T-cell (primary cell): ENCODE measurements around the gene JTB. TPM values are rescaled to one million over a fixed set of nuclear protein-coding genes. Genes with fewer than 3 reads are reported as not detected.
A peak's percentile ranks its signal among the peaks of the same experiment; 100 is the strongest.

Experiments
- ATAC-seq, 4 experiments: fragments of 200-7000 bp in 3 of 4; fragments of 150-1000 bp in 1 of 4; cut with Tn5 transposase; replicated peaks in 1 of 4; 1 replicate in 3 of 4; 2 replicates in 1 of 4; pipeline ENCODE4 v1.10.0; 2021; ENCODE audit warnings: moderate library complexity in 3 of 4, mild to moderate bottlenecking in 2 of 4, moderate number of reproducible peaks in 1 of 4
- CTCF ChIA-PET, 2 donors: fragments of 300-600 bp; sonication (Branson Sonifier 250); formaldehyde crosslinking; loops; one replicate each; lab custom pipeline; 2022; ENCODE audit warnings: antibody characterized with exemption in 2 of 2; lab: Charles Lee
- POLR2A ChIA-PET, 2 donors: fragments of 300-600 bp; sonication (Branson Sonifier 250); formaldehyde crosslinking; loops; one replicate each; lab custom pipeline; 2022; ENCODE audit warnings: antibody characterized with exemption in 2 of 2; lab: Charles Lee
- DNase-seq, 35 experiments: peaks; one replicate each; pipeline versions ENCODE4 v3.0.0 to v3.0.0-alpha.2; 2013 to 2023
- H3K27ac ChIP-seq: one replicate; pipeline ENCODE4 v1.5.1; 2013; ENCODE audit warnings: low read length
- H3K27me3 ChIP-seq, 2 experiments: replicated peaks in 1 of 2; 1 replicate in 1 of 2; 2 replicates in 1 of 2; pipeline versions ENCODE4 v1.6.1 to v1.7.0; 2013; ENCODE audit warnings: low read length in 1 of 2, mixed read lengths in 1 of 2; ENCODE audit not compliant: control insufficient read depth in 2 of 2, insufficient read depth in 2 of 2; ENCODE audit errors: extremely low read depth in 1 of 2
- H3K36me3 ChIP-seq, 2 donors: 1 replicate in 1 of 2; 2 replicates in 1 of 2; pipeline versions ENCODE4 v1.6.1 to v1.7.0; 2013; ENCODE audit warnings: low read length in 1 of 2; ENCODE audit not compliant: control insufficient read depth in 2 of 2, insufficient read depth in 1 of 2; ENCODE audit errors: extremely low read depth in 1 of 2
- H3K4me1 ChIP-seq, 2 experiments: 1 replicate in 1 of 2; 2 replicates in 1 of 2; pipeline versions ENCODE4 v1.6.1 to v1.7.0; 2013; ENCODE audit warnings: low read length in 2 of 2, mixed read lengths in 1 of 2; ENCODE audit not compliant: insufficient read depth in 2 of 2, control insufficient read depth in 1 of 2; ENCODE audit errors: extremely low read depth in 1 of 2
- H3K4me3 ChIP-seq, 2 donors: 1 replicate in 1 of 2; 2 replicates in 1 of 2; pipeline versions ENCODE4 v1.5.1 to v1.7.0; 2013; ENCODE audit warnings: mild to moderate bottlenecking in 2 of 2, low read length in 1 of 2, moderate library complexity in 1 of 2; ENCODE audit not compliant: control insufficient read depth in 1 of 2; ENCODE audit errors: extremely low read depth in 1 of 2
- H3K9me3 ChIP-seq: 2 replicates; pipeline ENCODE4 v1.7.0; 2013
- H3K27ac Mint-ChIP-seq, 2 donors: one replicate each; pipeline ENCODE4 v1.8.0; 2020 to 2021; ENCODE audit warnings: mild to moderate bottlenecking in 2 of 2, mixed read lengths in 2 of 2
- H3K27me3 Mint-ChIP-seq, 2 donors: one replicate each; pipeline ENCODE4 v1.8.0; 2021 to 2022; ENCODE audit warnings: mixed read lengths in 2 of 2
- H3K36me3 Mint-ChIP-seq: one replicate; pipeline ENCODE4 v1.8.0; 2021; ENCODE audit warnings: mixed read lengths
- H3K4me1 Mint-ChIP-seq, 3 donors: one replicate each; pipeline ENCODE4 v1.8.0; 2020 to 2022; ENCODE audit warnings: mixed read lengths in 3 of 3, mild to moderate bottlenecking in 1 of 3
- H3K4me3 Mint-ChIP-seq, 3 donors: one replicate each; pipeline ENCODE4 v1.8.0; 2020 to 2022; ENCODE audit warnings: mild to moderate bottlenecking in 3 of 3, mixed read lengths in 3 of 3, moderate library complexity in 3 of 3
- H3K9me3 Mint-ChIP-seq, 3 donors: one replicate each; pipeline ENCODE4 v1.8.0; 2020 to 2022; ENCODE audit warnings: mixed read lengths in 3 of 3
- WGBS: methylation state at CpG from one replicate; pipeline ENCODE4 v1.1.5; 2013; ENCODE audit warnings: missing lambda C conversion rate; ENCODE audit not compliant: insufficient coverage; 5-methylcytosine and 5-hydroxymethylcytosine counted together
- total RNA-seq, 35 experiments: library from RNA in 6 of 35; stranded (reverse) in 6 of 35; fragments of 120-200 nt in 1 of 35; gene quantifications; one replicate each; pipeline versions ENCODE4 v1.2.1 to v1.2.4 and lab custom pipeline; 2013 to 2026

JTB gene
- total RNA-seq, 5 donors from 2014 or later (not counting 1 experiment from before 2014, with no cell fraction given) = 90.4 to 137 (median 129) TPM

DNA sequence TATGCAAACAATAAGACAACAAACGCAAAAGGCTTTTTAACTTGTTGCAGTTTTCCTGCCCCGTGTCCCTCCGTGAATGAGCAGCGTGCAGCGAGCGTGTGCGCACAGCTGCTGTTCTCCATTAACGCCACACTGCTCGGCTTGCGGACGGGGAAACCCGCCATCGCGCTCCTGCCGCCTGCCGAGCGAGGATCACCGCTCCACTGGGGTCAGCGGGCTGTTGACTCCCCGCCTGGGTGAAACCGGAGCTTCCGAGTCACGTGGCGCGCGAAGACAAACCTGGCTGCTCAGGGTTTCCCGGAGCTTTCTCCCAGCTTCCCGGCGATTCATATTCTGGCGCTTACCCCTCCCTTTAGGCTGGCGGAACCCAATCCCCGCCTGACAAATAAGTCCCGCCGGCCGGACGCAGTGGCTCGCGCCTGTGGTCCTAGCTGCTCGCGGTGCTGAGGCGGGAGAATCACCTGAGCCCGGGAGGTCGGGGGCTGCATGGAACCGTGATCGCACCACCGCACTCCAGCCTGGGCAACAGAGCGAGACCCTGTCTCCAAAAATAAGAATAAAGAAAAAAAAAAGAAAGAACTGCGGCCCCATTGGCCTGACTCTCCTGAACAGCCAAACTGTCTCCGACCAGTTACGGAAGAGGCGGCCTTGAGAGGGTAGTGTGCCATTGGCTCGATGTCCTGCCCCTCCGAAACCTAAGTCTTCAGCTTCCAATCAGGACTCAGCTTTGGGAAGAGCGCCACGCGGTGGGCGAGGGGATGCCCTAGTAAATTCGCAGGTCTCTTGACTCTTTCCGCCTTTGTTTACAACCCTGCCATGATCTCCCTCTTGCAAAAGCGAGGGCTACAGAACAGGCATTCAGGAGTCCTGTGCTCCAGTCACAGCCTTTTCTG lies 10.1 kb downstream of the JTB start, which contains the start of gene CREB3L4:
TSS of gene CREB3L4 (plus strand) at position 796 of the 893 bp plus-strand sequence. CDS start 624 bp downstream, outside the sequence.
- under 1% methylated on average over 59 of the region's 60 CpGs for WGBS
- Histone ChIP-seq H3K4me3 (peak within 1 kb of the TSS; percentile 78 to 91), H3K36me3 (peaks cover 0 to 2% of the 10 kb centered on the region in 2 donors), H3K4me1 (peaks cover 20 to 53% of the 10 kb centered on the region in 2 experiments), H3K27me3 (no peaks in the 10 kb centered on the region), H3K27ac (peak within 1 kb of the TSS; percentile 82), H3K9me3 (no peaks in the 10 kb centered on the region)
- ATAC-seq = peak; percentile 85 to 87 (median 86)
- Mint-ChIP-seq H3K36me3 (no peaks in the 10 kb centered on the region), H3K27me3 (no peaks in the 10 kb centered on the region), H3K27ac (peak within 1 kb of the TSS; percentile 97 to 98), H3K9me3 (no peaks in the 10 kb centered on the region), H3K4me1 (peaks cover 48 to 67% (median 53%) of the 10 kb centered on the region in 3 donors), H3K4me3 (peak within 1 kb of the TSS; percentile 86 to 95 (median 92))
- ChIA-PET CTCF (interaction anchor here (0.5 to 3.8 kb wide), 7 partner anchors 9 to 24 kb away, joined by 3 to 23 read pairs (median 9); partner anchors contain the start of genes JTB (in 2 of the 2), CRTC2 (in 1 of the 2), DENND4B (in 1 of the 2) and RAB13 (in 1 of the 2)), POLR2A (interaction anchor here (0.5 to 2.2 kb wide), 9 partner anchors 10 to 322 kb away, joined by 3 to 8 read pairs (median 5); partner anchors contain the start of genes JTB (in 2 of the 2) and SLC27A3 (in 1 of the 2))
- DNase-seq = peak; percentile 69 to 94 (median 84)

DNA sequence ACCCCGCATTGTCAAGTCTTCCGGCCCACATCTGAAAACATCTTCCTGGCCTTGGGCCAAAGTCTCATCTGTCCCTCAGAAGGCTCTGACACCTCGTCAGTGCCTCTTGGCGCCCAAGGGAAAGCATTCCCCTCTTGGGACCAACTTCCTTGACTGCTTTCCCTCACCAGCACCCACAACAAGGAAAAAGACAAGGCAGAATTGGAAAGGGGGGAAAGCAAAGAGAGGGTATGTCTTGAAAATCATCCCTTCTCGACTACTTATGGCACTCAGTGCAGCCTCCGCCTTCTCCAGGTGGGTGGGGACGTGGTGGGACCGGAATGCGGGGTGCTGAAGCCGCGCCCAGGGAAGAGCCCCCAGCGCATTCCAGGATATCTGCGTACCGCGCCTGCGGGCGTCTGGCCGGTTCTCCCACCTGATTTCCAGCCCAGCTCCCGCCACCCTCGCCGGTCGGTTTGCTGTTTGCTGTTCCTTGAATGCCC lies 13.6 kb downstream of the JTB start:
- Histone ChIP-seq H3K27ac (peak overlapping the region; percentile 90), H3K9me3 (no peaks in the 10 kb centered on the region), H3K36me3 (peaks cover 0 to 7% of the 10 kb centered on the region in 2 donors), H3K4me1 (peaks cover 20 to 57% of the 10 kb centered on the region in 2 experiments), H3K27me3 (no peaks in the 10 kb centered on the region), H3K4me3 (peak overlapping the region; percentile 72 to 92)
- Mint-ChIP-seq H3K9me3 (no peaks in the 10 kb centered on the region), H3K27me3 (no peaks in the 10 kb centered on the region), H3K4me3 (peak overlapping the region; percentile 83 to 90 (median 87)), H3K27ac (peak overlapping the region; percentile 94), H3K4me1 (peaks cover 54 to 72% (median 56%) of the 10 kb centered on the region in 3 donors), H3K36me3 (no peaks in the 10 kb centered on the region)
- POLR2A ChIA-PET = interaction anchor here (0.6 to 1.0 kb wide), 5 partner anchors 13 to 1952 kb away, joined by 3 to 7 read pairs (median 3); no protein-coding TSS in a partner anchor
- ATAC-seq (peak in 2 of 4 experiments; percentile 0 to 7), DNase-seq (peak in 2 of 35 experiments; percentile 16 to 33)
- WGBS = 9% methylated on average over 16 of the region's 22 CpGs
- CTCF ChIA-PET = interaction anchor here in 1 of 2 donors (0.6 to 2.0 kb wide), 4 partner anchors 13 to 167 kb away, joined by 3 to 11 read pairs (median 5); partner anchors contain the start of genes DENND4B and JTB

DNA sequence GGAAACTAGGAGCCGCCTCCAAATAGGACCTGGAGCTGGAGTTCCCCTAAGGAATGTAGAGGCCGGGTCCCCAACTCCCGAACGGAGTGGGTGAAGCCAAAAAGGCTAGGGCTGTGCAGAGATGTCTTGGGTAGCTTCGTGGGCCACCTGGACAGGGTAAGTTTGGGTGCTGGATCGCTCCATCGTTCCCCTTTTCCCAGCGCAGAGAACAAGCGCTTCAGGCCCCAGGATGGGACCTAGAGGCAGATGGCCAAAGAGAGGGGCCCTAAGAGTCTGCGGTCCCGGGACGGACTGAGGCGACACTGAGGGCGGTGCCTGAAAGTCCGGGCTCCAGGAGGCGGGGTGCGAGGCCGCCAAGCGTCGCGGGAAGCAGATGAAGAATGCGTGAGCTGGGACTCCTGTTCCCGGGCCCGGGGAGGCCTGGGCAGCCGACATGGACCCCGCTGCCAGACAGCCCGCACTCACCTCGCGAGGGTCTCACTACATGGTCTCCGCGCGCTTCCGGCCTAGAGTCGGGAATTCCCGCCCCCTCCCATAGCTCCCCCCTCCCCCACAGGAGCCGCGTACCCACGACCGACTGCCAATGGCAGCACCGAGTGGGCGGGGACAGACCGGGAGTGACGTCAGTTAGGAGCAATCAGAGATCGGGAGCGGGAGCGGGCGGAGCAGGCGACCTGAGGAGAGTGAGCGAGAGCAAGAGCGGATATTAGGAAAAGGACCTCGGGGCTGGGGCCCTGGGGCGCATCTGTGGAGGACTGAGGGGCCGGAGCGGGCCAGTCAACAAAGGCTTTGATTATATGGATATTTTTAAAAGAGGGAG lies 14.2 kb downstream of the JTB start, which contains the start of gene SLC39A1:
TSS of gene SLC39A1 (minus strand) at position 508 of the 820 bp plus-strand sequence. CDS start 822 bp downstream, outside the sequence.
- no peaks in the 10 kb centered on the region for H3K27me3 ChIP-seq
- H3K27ac Mint-ChIP-seq = peak within 1 kb of the TSS; percentile 94
- 1% methylated on average over 48 of the region's 54 CpGs for WGBS
- peaks cover 0 to 7% of the 10 kb centered on the region in 2 donors for H3K36me3 ChIP-seq
- H3K4me1 Mint-ChIP-seq = peaks cover 57 to 71% (median 60%) of the 10 kb centered on the region in 3 donors
- H3K27ac ChIP-seq = peak within 1 kb of the TSS; percentile 90
- H3K4me1 ChIP-seq = peaks cover 20 to 57% of the 10 kb centered on the region in 2 experiments
- H3K9me3 Mint-ChIP-seq = no peaks in the 10 kb centered on the region
- H3K36me3 Mint-ChIP-seq = no peaks in the 10 kb centered on the region
- ChIA-PET CTCF (interaction anchor here in 1 of 2 donors (0.6 to 2.0 kb wide), 5 partner anchors 14 to 166 kb away, joined by 3 to 11 read pairs (median 3); partner anchors contain the start of genes DENND4B and JTB), POLR2A (interaction anchor here (0.5 to 0.6 kb wide), 4 partner anchors 14 to 1953 kb away, joined by 3 read pairs; no protein-coding TSS in a partner anchor)
- H3K4me3 Mint-ChIP-seq = peak within 1 kb of the TSS; percentile 83 to 90 (median 87)
- H3K9me3 ChIP-seq = no peaks in the 10 kb centered on the region
- ATAC-seq (peak; percentile 52 to 61 (median 53)), DNase-seq (peak; percentile 75 to 96 (median 88))
- no peaks in the 10 kb centered on the region for H3K27me3 Mint-ChIP-seq
- peak within 1 kb of the TSS; percentile 72 to 92 for H3K4me3 ChIP-seq

GRCh38 chr1:153962088-153963029 lies 15.1 kb downstream of the JTB start:
- Mint-ChIP-seq H3K4me1 (peaks cover 50 to 66% (median 57%) of the 10 kb centered on the region in 3 donors), H3K27ac (peak overlapping the region; percentile 94), H3K36me3 (no peaks in the 10 kb centered on the region), H3K4me3 (peak overlapping the region; percentile 83 to 90 (median 87)), H3K9me3 (no peaks in the 10 kb centered on the region), H3K27me3 (no peaks in the 10 kb centered on the region)
- H3K9me3 ChIP-seq = no peaks in the 10 kb centered on the region
- ChIA-PET CTCF (interaction anchor here in 1 of 2 donors (1.9 kb wide), 1 partner anchor 16 kb away, joined by 7 read pairs; the partner anchor contains the start of gene DENND4B), POLR2A (interaction anchor here in 1 of 2 donors (0.5 to 0.6 kb wide), 2 partner anchors 112 to 303 kb away, joined by 3 read pairs; no protein-coding TSS in a partner anchor)
- H3K4me1 ChIP-seq = peaks cover 21 to 52% of the 10 kb centered on the region in 2 experiments
- H3K27me3 ChIP-seq = no peaks in the 10 kb centered on the region
- 90% methylated on average over 5 of the region's 16 CpGs for WGBS
- H3K27ac ChIP-seq = peak overlapping the region; percentile 90
- ATAC-seq = no peak
- peak overlapping the region; percentile 72 to 92 for H3K4me3 ChIP-seq
- peaks cover 0 to 7% of the 10 kb centered on the region in 2 donors for H3K36me3 ChIP-seq
- no peak for DNase-seq

- no peaks in the 10 kb centered on the region for H3K9me3 Mint-ChIP-seq
- WGBS = no CpG with 5 or more reads among the region's 4 CpGs
- ATAC-seq (no peak), DNase-seq (no peak)
- peak overlapping the region in 2 of 3 donors; percentile 83 to 90 for H3K4me3 Mint-ChIP-seq
- H3K4me3 ChIP-seq = no peak overlapping the region
- H3K36me3 Mint-ChIP-seq = no peaks in the 10 kb centered on the region
- POLR2A ChIA-PET = no interaction called here
- no peak overlapping the region for H3K27ac ChIP-seq
- H3K4me1 ChIP-seq = peaks cover 30 to 59% of the 10 kb centered on the region in 2 experiments
- no peaks in the 10 kb centered on the region for H3K27me3 Mint-ChIP-seq
- H3K36me3 ChIP-seq = peaks cover 0 to 7% of the 10 kb centered on the region in 2 donors
- no peaks in the 10 kb centered on the region for H3K27me3 ChIP-seq
- H3K9me3 ChIP-seq = no peaks in the 10 kb centered on the region
- H3K4me1 Mint-ChIP-seq = peaks cover 51 to 66% (median 59%) of the 10 kb centered on the region in 3 donors
- peak overlapping the region; percentile 0 to 79 for H3K27ac Mint-ChIP-seq
- CTCF ChIA-PET = no interaction called here
These were observed 16.1 kb downstream of the JTB start for GRCh38 chr1:153961421-153961820.
